ENCODE data around the gene MSX1.

MSX1 gene

GRCh38 chr4:4838051-4838935 lies 21.2 kb upstream of the MSX1 start:
- no peak for DNase-seq
- in situ Hi-C loops (cut with HindIII; ENCODE audit: low pct_ligation_motif_present, low pct_unique_long_range_greater_than_20kb, low sequenced_read_pairs) = no loop called here

GRCh38 chr4:4838936-4839810 lies 20.3 kb upstream of the MSX1 start:
- DNase-seq = no peak
- in situ Hi-C loops (cut with HindIII; ENCODE audit: low pct_ligation_motif_present, low pct_unique_long_range_greater_than_20kb, low sequenced_read_pairs) = no loop called here

DNA sequence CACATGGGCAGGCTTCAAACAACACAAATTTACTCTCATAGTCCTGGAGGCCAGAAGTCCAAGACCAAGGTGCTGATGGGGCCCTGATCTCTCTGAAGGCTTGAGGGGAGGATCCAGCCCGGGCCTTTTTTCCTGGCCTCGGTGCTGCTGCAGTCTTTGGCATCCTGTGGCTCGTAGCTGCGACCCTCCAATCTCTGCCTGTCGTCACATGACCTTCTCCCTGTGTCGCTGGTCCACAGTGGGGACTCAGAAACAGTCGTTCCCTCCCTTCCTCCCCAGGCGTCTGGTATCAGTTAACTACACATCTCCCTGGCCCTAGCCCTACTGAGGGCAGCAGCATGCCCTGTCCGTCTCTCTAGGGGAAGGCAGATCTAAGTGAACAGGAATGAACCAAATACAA lies 19.1 kb upstream of the MSX1 start:
- no peak for DNase-seq
- in situ Hi-C loops (cut with HindIII; ENCODE audit: low pct_ligation_motif_present, low pct_unique_long_range_greater_than_20kb, low sequenced_read_pairs) = no loop called here

DNA sequence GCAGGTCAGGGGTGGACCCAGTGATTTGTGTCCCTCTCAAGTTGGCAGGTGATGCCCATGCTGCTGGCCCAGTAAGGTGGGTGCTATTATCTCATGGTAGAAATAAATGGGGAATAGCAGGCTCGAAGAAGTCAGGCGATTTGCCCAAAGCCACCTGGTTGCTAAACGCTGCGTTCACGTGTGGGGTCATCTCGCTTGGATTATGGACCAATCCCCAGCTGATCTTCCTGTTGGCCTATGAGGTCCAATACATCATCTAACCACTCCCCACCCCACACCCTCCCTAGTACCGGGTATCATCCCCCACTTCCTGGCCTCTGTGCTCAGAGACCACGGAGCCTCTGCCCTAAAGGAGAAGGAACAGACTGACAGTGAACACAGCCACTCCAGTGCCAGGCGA lies 18.3 kb upstream of the MSX1 start:
- DNase-seq = no peak
- in situ Hi-C loops (cut with HindIII; ENCODE audit: low pct_ligation_motif_present, low pct_unique_long_range_greater_than_20kb, low sequenced_read_pairs) = no loop called here

DNA sequence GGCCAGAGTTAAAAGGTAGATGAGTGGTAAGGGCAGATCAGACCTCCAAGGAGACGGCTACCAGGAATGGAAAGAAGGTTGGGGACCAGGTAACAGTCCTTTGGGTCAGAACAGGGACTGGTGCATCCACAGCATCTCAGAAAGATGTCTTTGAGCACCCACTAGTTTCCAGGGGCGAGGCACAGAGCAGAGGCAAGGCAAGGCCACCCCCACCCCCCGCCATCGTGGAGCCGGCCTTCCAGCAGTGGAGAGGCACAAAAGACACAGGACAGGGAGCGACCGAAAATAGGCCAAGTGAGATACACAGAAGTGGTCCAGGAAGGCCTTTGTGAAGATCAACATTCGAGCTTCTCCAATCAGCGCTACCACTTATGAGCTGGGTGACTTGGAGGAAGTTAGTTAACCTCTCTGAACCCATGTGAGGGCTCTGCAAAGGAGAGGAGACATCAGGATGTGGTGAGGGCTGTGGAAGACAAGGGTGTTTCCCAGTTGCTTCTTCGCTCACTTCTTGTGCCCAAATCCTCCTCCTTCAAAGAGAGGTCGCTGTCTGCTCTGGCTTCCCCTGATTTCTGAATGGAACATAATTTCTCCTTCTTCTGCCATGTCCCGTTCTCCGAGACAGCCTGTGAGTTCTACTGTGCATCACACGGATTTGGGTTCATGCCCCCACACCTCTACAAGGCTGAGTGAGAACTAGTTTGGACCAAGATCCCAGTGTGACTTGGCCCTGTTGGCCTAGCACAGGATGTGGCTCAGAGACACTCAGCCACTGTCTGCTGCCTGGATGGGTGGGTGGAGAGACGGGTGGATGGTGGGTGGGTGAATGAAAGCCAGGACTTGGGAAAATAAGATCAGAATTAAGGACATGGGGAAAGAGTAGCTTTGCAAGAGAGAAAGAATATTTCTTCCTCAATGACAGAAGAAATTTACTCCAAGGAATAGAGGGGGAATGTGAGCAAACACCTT lies 16.7 kb upstream of the MSX1 start:
- DNase-seq = no peak
- in situ Hi-C loops (cut with HindIII; ENCODE audit: low pct_ligation_motif_present, low pct_unique_long_range_greater_than_20kb, low sequenced_read_pairs) = no loop called here

DNA sequence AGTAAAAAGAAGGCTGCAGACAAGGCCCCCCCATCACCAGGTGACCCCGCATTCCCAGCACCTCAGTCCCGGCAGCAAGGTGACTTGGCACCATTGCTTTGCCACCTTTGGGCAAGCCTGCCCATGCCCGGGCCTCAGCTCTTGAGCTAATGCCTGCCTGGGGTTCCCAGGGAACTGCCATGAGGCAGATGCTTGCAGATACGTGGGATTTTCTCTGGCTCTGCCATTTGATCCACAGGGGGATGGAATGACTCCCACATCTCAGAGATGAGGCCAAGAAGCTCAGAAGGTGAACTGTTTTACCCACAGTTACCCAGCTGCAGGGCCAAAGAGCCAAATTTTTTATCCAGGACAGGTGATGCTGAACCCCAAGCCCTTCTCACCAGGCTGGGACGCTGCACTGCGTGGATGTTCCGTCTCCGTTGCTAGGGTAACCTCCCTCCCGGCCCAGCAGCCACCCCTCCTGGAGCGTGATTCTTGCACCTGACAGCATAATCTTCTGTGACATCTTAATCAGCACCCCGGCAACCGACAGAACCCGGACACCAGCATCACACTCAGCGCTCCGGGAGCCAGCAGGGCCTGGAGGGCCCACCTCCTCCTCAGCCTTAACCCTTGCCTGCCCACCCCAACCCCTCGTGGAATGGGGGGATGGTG lies 15.7 kb upstream of the MSX1 start:
- no peak for DNase-seq
- in situ Hi-C loops (cut with HindIII; ENCODE audit: low pct_ligation_motif_present, low pct_unique_long_range_greater_than_20kb, low sequenced_read_pairs) = no loop called here

DNA sequence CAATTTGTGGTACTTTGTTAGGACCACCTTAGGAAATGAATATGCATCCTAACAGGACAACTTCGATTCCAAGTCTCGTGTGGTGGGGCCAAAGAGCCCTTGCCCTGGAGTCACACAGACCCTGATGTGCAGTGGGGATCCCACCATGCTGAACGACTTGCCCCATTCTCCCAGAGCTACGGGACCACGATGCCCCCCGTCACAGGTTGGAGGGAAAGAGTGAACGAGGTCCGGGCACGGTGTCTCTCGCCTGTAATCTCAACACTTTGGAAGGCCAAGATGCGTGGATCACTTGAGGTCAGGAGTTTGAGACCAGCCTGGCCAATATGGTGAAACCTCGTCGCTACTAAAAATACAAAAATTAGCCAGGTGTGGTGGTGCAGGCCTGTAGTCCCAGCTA lies 14.4 kb upstream of the MSX1 start:
- in situ Hi-C loops (cut with HindIII; ENCODE audit: low pct_ligation_motif_present, low pct_unique_long_range_greater_than_20kb, low sequenced_read_pairs) = no loop called here
- DNase-seq = no peak

DNA sequence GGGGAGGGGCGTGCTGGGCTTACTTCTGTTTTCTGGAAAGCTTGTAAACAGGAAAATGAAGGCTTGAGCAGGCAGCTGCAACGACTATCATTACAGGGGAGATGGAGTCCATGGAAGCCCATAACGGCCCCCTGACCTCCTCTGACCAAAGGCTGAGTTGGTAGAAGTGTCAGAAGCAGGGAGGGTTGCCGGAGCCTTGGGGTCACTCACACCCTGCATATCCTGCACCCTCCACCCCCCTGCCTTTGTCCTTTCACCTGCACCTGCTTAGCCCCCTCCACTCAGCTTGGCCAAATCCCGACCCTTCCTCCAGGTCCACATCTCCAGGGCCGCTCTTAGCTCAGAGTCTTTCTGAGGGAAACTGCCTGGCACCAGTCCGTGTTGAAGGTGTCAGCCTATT lies 12.5 kb upstream of the MSX1 start:
- no peak for DNase-seq

DNA sequence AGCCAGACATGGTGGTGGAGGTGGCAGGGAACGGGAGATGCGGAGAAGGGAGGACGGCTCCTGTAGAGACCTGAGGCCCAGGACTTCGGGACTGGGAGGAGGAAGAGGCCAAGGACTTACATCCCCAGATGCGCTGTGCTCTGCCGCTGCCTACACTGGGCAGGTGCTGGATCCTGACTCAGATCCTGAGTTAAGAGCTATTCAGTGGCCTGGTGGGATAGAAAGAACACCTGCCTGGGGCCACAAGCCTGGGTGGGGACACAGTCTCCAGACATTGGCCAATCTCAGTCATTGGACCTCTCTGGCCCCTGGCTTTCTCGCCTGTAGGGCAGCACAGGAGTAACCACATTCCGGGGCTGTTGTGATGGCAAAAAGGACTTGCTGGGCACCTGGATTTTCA lies 10.9 kb upstream of the MSX1 start:
- in situ Hi-C loops (cut with HindIII; ENCODE audit: low pct_ligation_motif_present, low pct_unique_long_range_greater_than_20kb, low sequenced_read_pairs) = no loop called here

More for the DNA sequence above, 12.5 kb upstream of the MSX1 start:
- in situ Hi-C loops (cut with HindIII; ENCODE audit: low pct_ligation_motif_present, low pct_unique_long_range_greater_than_20kb, low sequenced_read_pairs) = no loop called here

GRCh38 chr4:4849106-4849505 lies 10.4 kb upstream of the MSX1 start:
- no peak for DNase-seq
- in situ Hi-C loops (cut with HindIII; ENCODE audit: low pct_ligation_motif_present, low pct_unique_long_range_greater_than_20kb, low sequenced_read_pairs) = no loop called here

More for the DNA sequence above, 10.9 kb upstream of the MSX1 start:
- DNase-seq = no peak

DNA sequence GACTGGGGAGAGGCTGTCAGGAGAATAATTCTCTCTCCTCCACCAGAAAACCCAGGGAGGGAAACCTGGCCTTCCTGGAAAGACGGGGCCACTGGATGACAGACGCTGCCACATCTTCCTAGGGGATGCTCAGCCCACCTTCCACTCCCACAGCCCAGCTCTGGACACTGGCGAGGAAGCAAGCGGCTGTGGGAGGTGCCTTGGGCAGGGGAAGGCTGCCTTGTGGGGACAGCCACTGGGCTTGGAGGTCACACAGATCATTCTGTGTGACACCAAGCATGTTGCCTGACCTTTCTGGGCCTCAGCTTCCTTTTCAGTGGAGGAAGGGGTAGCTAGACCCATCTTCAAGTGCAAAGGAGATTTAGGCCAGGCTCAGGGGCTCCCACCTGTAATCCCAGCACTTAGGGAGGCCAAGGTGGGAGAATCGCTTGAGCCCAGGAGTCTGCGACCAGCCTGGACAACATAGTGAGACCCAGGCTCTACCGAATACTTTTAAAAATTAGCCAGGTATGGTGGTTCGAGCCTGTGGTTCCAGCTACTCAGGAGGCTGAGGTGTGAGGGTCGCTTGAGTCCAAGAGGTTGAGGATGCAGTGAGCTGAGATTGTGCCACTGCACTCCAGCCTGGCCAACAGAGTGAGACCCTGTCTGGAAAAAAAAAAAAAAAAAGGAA lies 9.8 kb upstream of the MSX1 start:
- no peak for DNase-seq
- in situ Hi-C loops (cut with HindIII; ENCODE audit: low pct_ligation_motif_present, low pct_unique_long_range_greater_than_20kb, low sequenced_read_pairs) = no loop called here

GRCh38 chr4:4851081-4851480 lies 8.4 kb upstream of the MSX1 start:
- no peak for DNase-seq
- in situ Hi-C loops (cut with HindIII; ENCODE audit: low pct_ligation_motif_present, low pct_unique_long_range_greater_than_20kb, low sequenced_read_pairs) = no loop called here

- in situ Hi-C loops (cut with HindIII; ENCODE audit: low pct_ligation_motif_present, low pct_unique_long_range_greater_than_20kb, low sequenced_read_pairs) = no loop called here
These were observed 7.6 kb upstream of the MSX1 start for GRCh38 chr4:4851906-4852305.

GRCh38 chr4:4852591-4853362 lies 6.7 kb upstream of the MSX1 start:
- peak; percentile 66 for DNase-seq

More at GRCh38 chr4:4851906-4852305, 7.6 kb upstream of the MSX1 start:
- no peak for DNase-seq

GRCh38 chr4:4853371-4853823 lies 6.1 kb upstream of the MSX1 start:
- in situ Hi-C loops (cut with HindIII; ENCODE audit: low pct_ligation_motif_present, low pct_unique_long_range_greater_than_20kb, low sequenced_read_pairs) = no loop called here
- no peak for DNase-seq

More at GRCh38 chr4:4852591-4853362, 6.7 kb upstream of the MSX1 start:
- in situ Hi-C loops (cut with HindIII; ENCODE audit: low pct_ligation_motif_present, low pct_unique_long_range_greater_than_20kb, low sequenced_read_pairs) = no loop called here

- DNase-seq = no peak
- in situ Hi-C loops (cut with HindIII; ENCODE audit: low pct_ligation_motif_present, low pct_unique_long_range_greater_than_20kb, low sequenced_read_pairs) = no loop called here
These were observed 5.4 kb upstream of the MSX1 start for GRCh38 chr4:4853921-4854648.
